ENCODE results near the gene CRACR2B. TPM values are rescaled to one million over a fixed set of nuclear protein-coding genes. Genes with fewer than 3 reads are reported as not detected.

CRACR2B gene
- total and polyA plus RNA-seq, 2 of the 13 experiments (the other 11 are each of a cell fraction or from before 2014, with no cell fraction given): 14.9 to 21.0 TPM

- TF ChIP-seq ZNF770 (CRISPR knock-in tag; IDR thresholded peaks at IDR 0.05) (no peak), PITX1 (CRISPR knock-in tag; IDR thresholded peaks at IDR 0.05) (peak; percentile 33; the same call in 1 of the 2 replicates), ZNF101 (CRISPR knock-in tag; IDR thresholded peaks at IDR 0.05; ENCODE audit: borderline replicate concordance, low read depth) (peak; percentile 84; the same call in 1 of the 2 replicates), ZNF768 (CRISPR knock-in tag; IDR thresholded peaks at IDR 0.05) (peak; percentile 57; the same call in 1 of the 2 replicates), ZNF333 (CRISPR knock-in tag; IDR thresholded peaks at IDR 0.05; ENCODE audit: borderline replicate concordance) (no peak), ZNF451 (CRISPR knock-in tag; IDR thresholded peaks at IDR 0.05) (no peak), ZNF232 (CRISPR knock-in tag; IDR thresholded peaks at IDR 0.05; ENCODE audit: borderline replicate concordance) (peak; percentile 89), SATB2 (CRISPR knock-in tag; IDR thresholded peaks at IDR 0.05) (no peak; the same call in 1 of the 2 replicates), NFKB2 (CRISPR knock-in tag; IDR thresholded peaks at IDR 0.05; ENCODE audit: borderline replicate concordance) (0 out of 2 replicates have a peak, but pooled peaks have one; percentile 9), ETV5 (CRISPR knock-in tag; IDR thresholded peaks at IDR 0.05; ENCODE audit: borderline replicate concordance) (peak; percentile 64), ZUFSP (CRISPR knock-in tag; IDR thresholded peaks at IDR 0.05; ENCODE audit: borderline replicate concordance) (no peak), ZNF878 (CRISPR knock-in tag; IDR thresholded peaks at IDR 0.05) (no peak), KLF9 (CRISPR knock-in tag; IDR thresholded peaks at IDR 0.05; ENCODE audit: low read depth) (no peak), PAWR (CRISPR knock-in tag; IDR thresholded peaks at IDR 0.05; ENCODE audit: borderline replicate concordance) (no peak), RBFOX2 (IDR thresholded peaks at IDR 0.05; ENCODE audit: low read depth, low read length) (peak; percentile 99), BRCA1 (CRISPR knock-in tag; IDR thresholded peaks at IDR 0.05) (no peak), ZKSCAN8 (CRISPR knock-in tag; IDR thresholded peaks at IDR 0.05; ENCODE audit: borderline replicate concordance) (peak; percentile 66; the same call in 1 of the 2 replicates), ZNF891 (CRISPR knock-in tag; IDR thresholded peaks at IDR 0.05) (peak; percentile 71), CCAR2 (optimal IDR thresholded peaks at IDR 0.05; ENCODE audit: low read depth, low read length) (no peak), ZC3H4 (CRISPR knock-in tag; IDR thresholded peaks at IDR 0.05; ENCODE audit: borderline replicate concordance) (no peak), ZSCAN9 (CRISPR knock-in tag; IDR thresholded peaks at IDR 0.05; ENCODE audit: borderline replicate concordance) (peak; percentile 77; the same call in 1 of the 2 replicates), RCOR2 (CRISPR knock-in tag; IDR thresholded peaks at IDR 0.05) (no peak), ZNF775 (CRISPR knock-in tag; IDR thresholded peaks at IDR 0.05; ENCODE audit: borderline replicate concordance) (no peak), ZNF3 (CRISPR knock-in tag; IDR thresholded peaks at IDR 0.05) (no peak), ASH2L (IDR thresholded peaks at IDR 0.05; ENCODE audit: insufficient read length, low read depth, low read length) (peak; percentile 82), PATZ1 (CRISPR knock-in tag; IDR thresholded peaks at IDR 0.05) (no peak; the same call in 1 of the 2 replicates)
Observed at GRCh38 chr11:809287-810039, 18.3 kb upstream of the CRACR2B start, which contains the start of gene RPLP2 (continued).

Data from HepG2 (cell line).